IMR-90 (cell line): ENCODE results near the gene TNFRSF11A. TPM values are rescaled to one million over a fixed set of nuclear protein-coding genes. Genes with fewer than 3 reads are reported as not detected.

Experiments used
- ATAC-seq: fragments of 200-7000 bp; cut with Tn5 transposase; 2 replicates; pipeline ENCODE4 v1.9.1; 2020; ENCODE audit warnings: low read depth, mild to moderate bottlenecking, moderate library complexity
- BruUV-seq: library from RNA; stranded (reverse); fragments of 400-500 nt; replicated peaks from 2 replicates; lab custom pipeline; 2021; lab: Mats Ljungman, UMichigan
- CTCF ChIA-PET: fragments of 300-600 bp; formaldehyde crosslinking; extraction: SDS; loops from one replicate; lab custom pipeline; 2021; ENCODE audit warnings: antibody characterized with exemption; lab: Yijun Ruan, JAX
- POLR2A ChIA-PET: fragments of 300-600 bp; sonication (Branson Sonifier 250); formaldehyde crosslinking; loops from one replicate; lab custom pipeline; 2022; ENCODE audit warnings: antibody characterized with exemption; ENCODE audit not compliant: unreplicated experiment; lab: Charles Lee
- DNase-seq: peaks from one replicate; pipeline ENCODE4 v3.0.0; 2013
- H2AFZ ChIP-seq: replicated peaks from 2 replicates; pipeline ENCODE3; 2013; ENCODE audit warnings: low read length, mild to moderate bottlenecking; ENCODE audit not compliant: poor library complexity
- H2AK5ac ChIP-seq: 2 replicates; pipeline ENCODE4 v1.6.1; 2013; ENCODE audit warnings: low read depth, low read length, inconsistent platforms
- H2AK9ac ChIP-seq: replicated peaks from 2 replicates; pipeline ENCODE3; 2013; ENCODE audit warnings: mild to moderate bottlenecking, low read depth, low read length, moderate library complexity; ENCODE audit not compliant: poor library complexity
- H2BK120ac ChIP-seq: 2 replicates; pipeline ENCODE4 v1.6.1; 2013; ENCODE audit warnings: low read depth, low read length, inconsistent platforms
- H2BK15ac ChIP-seq: 3 replicates; pipeline ENCODE4 v1.6.1; 2013; ENCODE audit warnings: low read depth, low read length, inconsistent platforms
- H2BK20ac ChIP-seq: 2 replicates; pipeline ENCODE4 v1.6.1; 2013; ENCODE audit warnings: low read depth, mild to moderate bottlenecking, inconsistent platforms, low read length, moderate library complexity
- H2BK5ac ChIP-seq: 2 replicates; pipeline ENCODE4 v1.6.1; 2013; ENCODE audit warnings: mild to moderate bottlenecking, low read depth, low read length, inconsistent platforms; ENCODE audit not compliant: poor library complexity, severe bottlenecking
- H3K14ac ChIP-seq: replicated peaks from 2 replicates; pipeline ENCODE4 v1.6.1; 2013; ENCODE audit warnings: low read depth, low read length, inconsistent platforms
- H3K18ac ChIP-seq: 2 replicates; pipeline ENCODE4 v1.6.1; 2013; ENCODE audit warnings: low read depth, low read length, control low read depth
- H3K23ac ChIP-seq: 2 replicates; pipeline ENCODE4 v1.6.1; 2013; ENCODE audit warnings: low read depth, low read length, inconsistent platforms
- H3K27ac ChIP-seq: 2 replicates; pipeline ENCODE4 v1.5.1; 2013; ENCODE audit warnings: mild to moderate bottlenecking, control low read depth, low read length; ENCODE audit not compliant: insufficient read depth
- H3K27me3 ChIP-seq: 2 replicates; pipeline ENCODE4 v1.6.1; 2013; ENCODE audit warnings: low read length; ENCODE audit not compliant: control insufficient read depth, insufficient read depth
- H3K36me3 ChIP-seq: 2 replicates; pipeline ENCODE4 v1.6.1; 2013; ENCODE audit warnings: low read length, mixed read lengths; ENCODE audit not compliant: control insufficient read depth, insufficient read depth
- H3K4ac ChIP-seq: 2 replicates; pipeline ENCODE4 v1.6.1; 2013; ENCODE audit warnings: low read depth, low read length, inconsistent platforms
- H3K4me1 ChIP-seq: 2 replicates; pipeline ENCODE4 v1.6.1; 2013; ENCODE audit warnings: low read length, mixed read lengths; ENCODE audit not compliant: control insufficient read depth, insufficient read depth
- H3K4me2 ChIP-seq: 2 replicates; pipeline ENCODE4 v1.6.1; 2013; ENCODE audit warnings: low read depth, mild to moderate bottlenecking, control low read depth, low read length, moderate library complexity
- H3K4me3 ChIP-seq: 2 replicates; pipeline ENCODE4 v1.5.1; 2013; ENCODE audit warnings: low read depth, mild to moderate bottlenecking, control low read depth, low read length, moderate library complexity; ENCODE audit not compliant: insufficient read depth
- H3K56ac ChIP-seq: 2 replicates; pipeline ENCODE4 v1.6.1; 2013; ENCODE audit warnings: low read length, inconsistent platforms; ENCODE audit not compliant: insufficient read depth; ENCODE audit errors: extremely low read depth
- H3K79me1 ChIP-seq, 2 experiments: 2 replicates each; pipeline ENCODE4 v1.6.1; 2013; ENCODE audit warnings: low read length in 2 of 2, inconsistent platforms in 1 of 2, low read depth in 1 of 2
- H3K9ac ChIP-seq: 2 replicates; pipeline ENCODE4 v1.6.1; 2013; ENCODE audit warnings: low read depth, low read length, control low read depth
- H3K9me1 ChIP-seq: 2 replicates; pipeline ENCODE4 v1.6.1; 2013; ENCODE audit warnings: low read length, inconsistent platforms; ENCODE audit not compliant: insufficient read depth
- H3K9me3 ChIP-seq: 2 replicates; pipeline ENCODE4 v1.6.1; 2013; ENCODE audit warnings: low read length; ENCODE audit not compliant: control insufficient read depth, insufficient read depth
- H4K20me1 ChIP-seq: 2 replicates; pipeline ENCODE4 v1.6.1; 2013; ENCODE audit warnings: low read length, inconsistent platforms; ENCODE audit not compliant: insufficient read depth
- H4K5ac ChIP-seq: 2 replicates; pipeline ENCODE4 v1.6.1; 2013; ENCODE audit warnings: mild to moderate bottlenecking, low read depth, low read length, control low read depth
- H4K8ac ChIP-seq, 2 experiments: 2 replicates each; pipeline ENCODE4 v1.6.1; 2013; ENCODE audit warnings: low read depth in 2 of 2, low read length in 2 of 2, control low read depth in 1 of 2, inconsistent platforms in 1 of 2
- H4K91ac ChIP-seq: 2 replicates; pipeline ENCODE4 v1.6.1; 2013; ENCODE audit warnings: low read depth, low read length, inconsistent platforms; ENCODE audit not compliant: insufficient read depth
- CEBPB ChIP-seq: IDR thresholded peaks from 2 replicates; pipeline ENCODE4 v1.6.1; 2012; ENCODE audit warnings: low read depth, low read length, improper control_type of control experiment
- CHD1 ChIP-seq: IDR thresholded peaks from 2 replicates; pipeline ENCODE4 v1.6.1; 2012; ENCODE audit warnings: low read depth, low read length, improper control_type of control experiment
- ELK1 ChIP-seq: fragments of 150-350 bp; IDR thresholded peaks from 2 replicates; pipeline ENCODE4 v1.6.1; 2016; ENCODE audit warnings: low read depth, mild to moderate bottlenecking, low read length, moderate library complexity, borderline replicate concordance
- FOS ChIP-seq: fragments of 150-350 bp; IDR thresholded peaks from 2 replicates; pipeline ENCODE4 v1.6.1; 2016; ENCODE audit warnings: low read depth, low read length
- MAFK ChIP-seq: IDR thresholded peaks from 2 replicates; pipeline ENCODE4 v1.6.1; 2012; ENCODE audit warnings: low read depth, low read length, improper control_type of control experiment
- MAZ ChIP-seq: IDR thresholded peaks from 2 replicates; pipeline ENCODE4 v1.6.1; 2012; ENCODE audit warnings: low read depth, mild to moderate bottlenecking, low read length, improper control_type of control experiment, moderate library complexity, borderline replicate concordance
- MXI1 ChIP-seq: IDR thresholded peaks from 2 replicates; pipeline ENCODE4 v1.6.1; 2012; ENCODE audit warnings: low read depth, mild to moderate bottlenecking, low read length, moderate library complexity, borderline replicate concordance
- POLR2A ChIP-seq: IDR thresholded peaks from 2 replicates; pipeline ENCODE4 v1.6.1; 2012; ENCODE audit warnings: mild to moderate bottlenecking, low read depth, low read length
- RAD21 ChIP-seq: IDR thresholded peaks from 2 replicates; pipeline ENCODE4 v1.6.1; 2012; ENCODE audit warnings: low read length, improper control_type of control experiment
- RCOR1 ChIP-seq: IDR thresholded peaks from 2 replicates; pipeline ENCODE4 v1.6.1; 2012; ENCODE audit warnings: mild to moderate bottlenecking, low read length, improper control_type of control experiment; ENCODE audit not compliant: insufficient replicate concordance
- RFX5 ChIP-seq: IDR thresholded peaks from 2 replicates; pipeline ENCODE4 v1.8.0; 2012; ENCODE audit warnings: low read depth, mild to moderate bottlenecking, low read length, moderate library complexity
- USF2 ChIP-seq: fragments of 150-350 bp; IDR thresholded peaks from 2 replicates; pipeline ENCODE4 v1.6.1; 2017; ENCODE audit warnings: mild to moderate bottlenecking, antibody characterized with exemption, low read length, low read depth
- WGBS, 2 experiments: methylation state at CpG; one replicate each; pipeline versions ENCODE4 v1.1.5 to v1.1.7; 2013; ENCODE audit warnings: missing lambda C conversion rate in 2 of 2; ENCODE audit not compliant: insufficient read length in 1 of 2; ENCODE audit errors: extremely low coverage in 2 of 2; 5-methylcytosine and 5-hydroxymethylcytosine counted together
- dilution Hi-C: fragments of 300-500 bp; cut with HindIII; formaldehyde crosslinking; loops from one replicate; pipeline ENCODE4 v1.14.3; 2018; ENCODE audit warnings: low sequenced_read_pairs; ENCODE audit not compliant: unreplicated experiment
- in situ Hi-C: fragments of 300-500 bp; cut with MboI; formaldehyde crosslinking; loops from 3 replicates; pipeline ENCODE4 v1.14.3; 2019; ENCODE audit warnings: low sequenced_read_pairs, inconsistent platforms, mixed read lengths
- intact Hi-C: fragments of 100-400 bp; cut with micrococcal nuclease; formaldehyde crosslinking; loops from 2 replicates; pipeline ENCODE4 v1.10.0; 2022
- polyA plus RNA-seq, 3 experiments: library from polyadenylated mRNA; depleted of rRNA; stranded (reverse); fragments of >200 nt; gene quantifications; 2 replicates each; pipeline ENCODE4 v1.2.3, GENCODE V29; 2012; ENCODE audit warnings: low replicate concordance in 1 of 3
- total RNA-seq: library from RNA; depleted of rRNA; stranded (reverse); fragments of >200 nt; gene quantifications from 2 replicates; pipeline ENCODE4 v1.2.3, GENCODE V29; 2012
- TF ChIP-seq, protein P1 (sequence below): conservative IDR thresholded peaks from 2 replicates; pipeline ENCODE4 v1.5.1; 2012; ENCODE audit warnings: mild to moderate bottlenecking, low read depth, low read length, improper control_type of control experiment

Gene TNFRSF11A
- total and polyA plus RNA-seq, 2 of the 4 experiments (the other 2 are of a cell fraction): under 0.01 TPM; not detected in 1

- H2BK20ac ChIP-seq: no peak overlapping the region
- H3K4me2 ChIP-seq: no peak overlapping the region
- no peak overlapping the region for H2AK5ac ChIP-seq
- no peak overlapping the region for H3K23ac ChIP-seq
- no peak overlapping the region for H2AFZ ChIP-seq
- H3K4me3 ChIP-seq: no peak overlapping the region
- TF ChIP-seq MAFK (no peak), RCOR1 (no peak), FOS (no peak), ELK1 (no peak), USF2 (no peak), RAD21 (no peak), MAZ (no peak), POLR2A (no peak), RFX5 (no peak), CEBPB (no peak), MXI1 (no peak), CHD1 (no peak)
- TF ChIP-seq, protein P1, sequence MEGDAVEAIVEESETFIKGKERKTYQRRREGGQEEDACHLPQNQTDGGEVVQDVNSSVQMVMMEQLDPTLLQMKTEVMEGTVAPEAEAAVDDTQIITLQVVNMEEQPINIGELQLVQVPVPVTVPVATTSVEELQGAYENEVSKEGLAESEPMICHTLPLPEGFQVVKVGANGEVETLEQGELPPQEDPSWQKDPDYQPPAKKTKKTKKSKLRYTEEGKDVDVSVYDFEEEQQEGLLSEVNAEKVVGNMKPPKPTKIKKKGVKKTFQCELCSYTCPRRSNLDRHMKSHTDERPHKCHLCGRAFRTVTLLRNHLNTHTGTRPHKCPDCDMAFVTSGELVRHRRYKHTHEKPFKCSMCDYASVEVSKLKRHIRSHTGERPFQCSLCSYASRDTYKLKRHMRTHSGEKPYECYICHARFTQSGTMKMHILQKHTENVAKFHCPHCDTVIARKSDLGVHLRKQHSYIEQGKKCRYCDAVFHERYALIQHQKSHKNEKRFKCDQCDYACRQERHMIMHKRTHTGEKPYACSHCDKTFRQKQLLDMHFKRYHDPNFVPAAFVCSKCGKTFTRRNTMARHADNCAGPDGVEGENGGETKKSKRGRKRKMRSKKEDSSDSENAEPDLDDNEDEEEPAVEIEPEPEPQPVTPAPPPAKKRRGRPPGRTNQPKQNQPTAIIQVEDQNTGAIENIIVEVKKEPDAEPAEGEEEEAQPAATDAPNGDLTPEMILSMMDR: no peak
- no peak overlapping the region for H3K56ac ChIP-seq
- no peak overlapping the region for H2BK15ac ChIP-seq
- no TSS peak for BruUV-seq
- H3K14ac ChIP-seq: no peak overlapping the region
- no peaks in the 10 kb centered on the region for H3K36me3 ChIP-seq
- H3K9me3 ChIP-seq: no peaks in the 10 kb centered on the region
- no peaks in the 10 kb centered on the region for H3K9me1 ChIP-seq
- CTCF ChIA-PET: no interaction called here
- no peak overlapping the region for H3K27ac ChIP-seq
- H3K4ac ChIP-seq: no peak overlapping the region
- no peak overlapping the region for H2BK120ac ChIP-seq
- WGBS, 2 experiments: 85% methylated on average over 5 of the region's 7 CpGs; no CpG with 5 or more reads in 1 of the 2 experiments
- H2BK5ac ChIP-seq: no peak overlapping the region
- H3K18ac ChIP-seq: no peak overlapping the region
- H2AK9ac ChIP-seq: no peak overlapping the region
- dilution Hi-C loops: no loop called here
- H3K9ac ChIP-seq: no peak overlapping the region
- POLR2A ChIA-PET: no interaction called here
- peaks cover 4% of the 10 kb centered on the region for H3K4me1 ChIP-seq
- H4K20me1 ChIP-seq: no peaks in the 10 kb centered on the region
- H4K5ac ChIP-seq: no peak overlapping the region
- intact Hi-C loops: no loop called here
- peaks cover 23% of the 10 kb centered on the region for H3K27me3 ChIP-seq
- no peak for ATAC-seq
- no peak overlapping the region for H4K91ac ChIP-seq
- H3K79me1 ChIP-seq: no peaks in the 10 kb centered on the region
- no peak overlapping the region for H4K8ac ChIP-seq
- in situ Hi-C loops: no loop called here
- DNase-seq: no peak
Observed at GRCh38 chr18:62436636-62437234, 111.6 kb downstream of the TNFRSF11A start.
